Neural cell (in vitro differentiated cells): ENCODE results near the gene ALDH5A1.

ENCODE experiments used
- EP300 ChIP-seq: fragments of 450-650 bp; conservative IDR thresholded peaks from 2 replicates; pipeline ENCODE4 v1.6.1; 2014; ENCODE audit warnings: antibody characterized with exemption, mild to moderate bottlenecking, moderate library complexity; ENCODE audit not compliant: poor library complexity, severe bottlenecking
- EZH2 ChIP-seq: fragments of 200-600, 300-800 bp; shearing (Covaris generic), sonication (generic); IDR thresholded peaks from 2 replicates; pipeline ENCODE4 v1.6.1; 2014; ENCODE audit warnings: antibody characterized with exemption, low read length, borderline replicate concordance, mild to moderate bottlenecking; ENCODE audit not compliant: insufficient read depth, poor library complexity, severe bottlenecking
- POLR2AphosphoS5 ChIP-seq: IDR thresholded peaks from 2 replicates; pipeline ENCODE4 v1.6.1; 2012
- SMC3 ChIP-seq: fragments of 450-650 bp; conservative IDR thresholded peaks from 2 replicates; pipeline ENCODE4 v1.6.1; 2014; ENCODE audit warnings: antibody characterized with exemption, mild to moderate bottlenecking, moderate library complexity; ENCODE audit not compliant: poor library complexity
- TAF1 ChIP-seq: IDR thresholded peaks from 2 replicates; pipeline ENCODE4 v1.6.1; 2012; ENCODE audit warnings: low read depth
- TF ChIP-seq, protein P1 (sequence below): IDR thresholded peaks from 2 replicates; pipeline ENCODE4 v1.6.1; 2012; ENCODE audit warnings: borderline replicate concordance
- TF ChIP-seq, protein P2 (sequence below): fragments of 450-650 bp; IDR thresholded peaks from 2 replicates; pipeline ENCODE4 v1.5.1; 2014; ENCODE audit warnings: antibody characterized with exemption, mild to moderate bottlenecking, moderate library complexity; ENCODE audit not compliant: poor library complexity, severe bottlenecking

GRCh38 chr6:24549674-24550353 is 55.0 kb downstream of the ALDH5A1 start:
- TF ChIP-seq, protein P1, sequence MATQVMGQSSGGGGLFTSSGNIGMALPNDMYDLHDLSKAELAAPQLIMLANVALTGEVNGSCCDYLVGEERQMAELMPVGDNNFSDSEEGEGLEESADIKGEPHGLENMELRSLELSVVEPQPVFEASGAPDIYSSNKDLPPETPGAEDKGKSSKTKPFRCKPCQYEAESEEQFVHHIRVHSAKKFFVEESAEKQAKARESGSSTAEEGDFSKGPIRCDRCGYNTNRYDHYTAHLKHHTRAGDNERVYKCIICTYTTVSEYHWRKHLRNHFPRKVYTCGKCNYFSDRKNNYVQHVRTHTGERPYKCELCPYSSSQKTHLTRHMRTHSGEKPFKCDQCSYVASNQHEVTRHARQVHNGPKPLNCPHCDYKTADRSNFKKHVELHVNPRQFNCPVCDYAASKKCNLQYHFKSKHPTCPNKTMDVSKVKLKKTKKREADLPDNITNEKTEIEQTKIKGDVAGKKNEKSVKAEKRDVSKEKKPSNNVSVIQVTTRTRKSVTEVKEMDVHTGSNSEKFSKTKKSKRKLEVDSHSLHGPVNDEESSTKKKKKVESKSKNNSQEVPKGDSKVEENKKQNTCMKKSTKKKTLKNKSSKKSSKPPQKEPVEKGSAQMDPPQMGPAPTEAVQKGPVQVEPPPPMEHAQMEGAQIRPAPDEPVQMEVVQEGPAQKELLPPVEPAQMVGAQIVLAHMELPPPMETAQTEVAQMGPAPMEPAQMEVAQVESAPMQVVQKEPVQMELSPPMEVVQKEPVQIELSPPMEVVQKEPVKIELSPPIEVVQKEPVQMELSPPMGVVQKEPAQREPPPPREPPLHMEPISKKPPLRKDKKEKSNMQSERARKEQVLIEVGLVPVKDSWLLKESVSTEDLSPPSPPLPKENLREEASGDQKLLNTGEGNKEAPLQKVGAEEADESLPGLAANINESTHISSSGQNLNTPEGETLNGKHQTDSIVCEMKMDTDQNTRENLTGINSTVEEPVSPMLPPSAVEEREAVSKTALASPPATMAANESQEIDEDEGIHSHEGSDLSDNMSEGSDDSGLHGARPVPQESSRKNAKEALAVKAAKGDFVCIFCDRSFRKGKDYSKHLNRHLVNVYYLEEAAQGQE, result no peak
- TF ChIP-seq POLR2AphosphoS5 (no peak), EZH2 (no peak), TAF1 (no peak), SMC3 (no peak), EP300 (no peak)
- TF ChIP-seq, protein P2, sequence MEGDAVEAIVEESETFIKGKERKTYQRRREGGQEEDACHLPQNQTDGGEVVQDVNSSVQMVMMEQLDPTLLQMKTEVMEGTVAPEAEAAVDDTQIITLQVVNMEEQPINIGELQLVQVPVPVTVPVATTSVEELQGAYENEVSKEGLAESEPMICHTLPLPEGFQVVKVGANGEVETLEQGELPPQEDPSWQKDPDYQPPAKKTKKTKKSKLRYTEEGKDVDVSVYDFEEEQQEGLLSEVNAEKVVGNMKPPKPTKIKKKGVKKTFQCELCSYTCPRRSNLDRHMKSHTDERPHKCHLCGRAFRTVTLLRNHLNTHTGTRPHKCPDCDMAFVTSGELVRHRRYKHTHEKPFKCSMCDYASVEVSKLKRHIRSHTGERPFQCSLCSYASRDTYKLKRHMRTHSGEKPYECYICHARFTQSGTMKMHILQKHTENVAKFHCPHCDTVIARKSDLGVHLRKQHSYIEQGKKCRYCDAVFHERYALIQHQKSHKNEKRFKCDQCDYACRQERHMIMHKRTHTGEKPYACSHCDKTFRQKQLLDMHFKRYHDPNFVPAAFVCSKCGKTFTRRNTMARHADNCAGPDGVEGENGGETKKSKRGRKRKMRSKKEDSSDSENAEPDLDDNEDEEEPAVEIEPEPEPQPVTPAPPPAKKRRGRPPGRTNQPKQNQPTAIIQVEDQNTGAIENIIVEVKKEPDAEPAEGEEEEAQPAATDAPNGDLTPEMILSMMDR, result no peak
